ENCODE measurements around the gene AGO1. TPM values are rescaled to one million over a fixed set of nuclear protein-coding genes. Genes with fewer than 3 reads are reported as not detected.

AGO1 gene
- total and polyA plus RNA-seq, 11 donors, result 3.0 to 27.0 (median 20.5) TPM

DNA sequence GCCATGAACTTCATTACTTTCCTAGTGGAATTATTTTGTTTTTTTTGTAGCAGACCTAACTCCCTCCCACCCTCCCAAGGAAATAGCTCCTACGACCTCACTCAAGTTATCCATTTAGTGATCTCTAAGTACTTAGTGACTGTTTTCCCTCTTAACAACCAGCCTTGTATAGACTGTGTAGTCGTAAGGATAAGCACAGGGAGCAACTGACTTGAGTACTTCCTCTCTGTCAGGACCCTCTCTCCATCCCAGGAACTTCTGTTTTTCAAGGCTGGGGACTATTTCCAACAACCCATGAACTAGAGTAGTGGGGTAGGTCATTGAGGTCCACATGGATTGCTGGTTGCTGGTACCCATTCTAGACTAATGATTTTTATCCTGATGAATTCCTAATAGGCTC is 1.9 kb downstream of the AGO1 start:
- H3K27me3 ChIP-seq, result no peaks in the 10 kb centered on the region
- intact Hi-C loops (cut with DNase I), result loop anchor here in 2 of 10 donors (5.0 to 10.0 kb wide), 3 partner anchors 42 to 200 kb away; partner anchors contain the start of genes ADPRS (in 1 of the 2), AGO3 (in 1 of the 2) and TEKT2 (in 1 of the 2)
- no peaks in the 10 kb centered on the region for H3K9me3 ChIP-seq
- peaks cover 0 to 17% (median 9%) of the 10 kb centered on the region in 9 donors for H3K36me3 ChIP-seq
- no peak for TF ChIP-seq POLR2A (IDR thresholded peaks at IDR 0.05)
- TF ChIP-seq, protein P1, sequence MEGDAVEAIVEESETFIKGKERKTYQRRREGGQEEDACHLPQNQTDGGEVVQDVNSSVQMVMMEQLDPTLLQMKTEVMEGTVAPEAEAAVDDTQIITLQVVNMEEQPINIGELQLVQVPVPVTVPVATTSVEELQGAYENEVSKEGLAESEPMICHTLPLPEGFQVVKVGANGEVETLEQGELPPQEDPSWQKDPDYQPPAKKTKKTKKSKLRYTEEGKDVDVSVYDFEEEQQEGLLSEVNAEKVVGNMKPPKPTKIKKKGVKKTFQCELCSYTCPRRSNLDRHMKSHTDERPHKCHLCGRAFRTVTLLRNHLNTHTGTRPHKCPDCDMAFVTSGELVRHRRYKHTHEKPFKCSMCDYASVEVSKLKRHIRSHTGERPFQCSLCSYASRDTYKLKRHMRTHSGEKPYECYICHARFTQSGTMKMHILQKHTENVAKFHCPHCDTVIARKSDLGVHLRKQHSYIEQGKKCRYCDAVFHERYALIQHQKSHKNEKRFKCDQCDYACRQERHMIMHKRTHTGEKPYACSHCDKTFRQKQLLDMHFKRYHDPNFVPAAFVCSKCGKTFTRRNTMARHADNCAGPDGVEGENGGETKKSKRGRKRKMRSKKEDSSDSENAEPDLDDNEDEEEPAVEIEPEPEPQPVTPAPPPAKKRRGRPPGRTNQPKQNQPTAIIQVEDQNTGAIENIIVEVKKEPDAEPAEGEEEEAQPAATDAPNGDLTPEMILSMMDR (IDR thresholded peaks at IDR 0.05), result no peak
- no peak for DNase-seq
- H3K27ac ChIP-seq, result no peak overlapping the region
- H3K4me3 ChIP-seq, result no peak overlapping the region
- no peak for ATAC-seq
- 54 to 64% (median 59%) methylated on average over 2 of the region's 2 CpGs for WGBS, 4 donors
- H3K4me1 ChIP-seq, result peaks cover 0 to 48% (median 20%) of the 10 kb centered on the region in 12 donors

DNA sequence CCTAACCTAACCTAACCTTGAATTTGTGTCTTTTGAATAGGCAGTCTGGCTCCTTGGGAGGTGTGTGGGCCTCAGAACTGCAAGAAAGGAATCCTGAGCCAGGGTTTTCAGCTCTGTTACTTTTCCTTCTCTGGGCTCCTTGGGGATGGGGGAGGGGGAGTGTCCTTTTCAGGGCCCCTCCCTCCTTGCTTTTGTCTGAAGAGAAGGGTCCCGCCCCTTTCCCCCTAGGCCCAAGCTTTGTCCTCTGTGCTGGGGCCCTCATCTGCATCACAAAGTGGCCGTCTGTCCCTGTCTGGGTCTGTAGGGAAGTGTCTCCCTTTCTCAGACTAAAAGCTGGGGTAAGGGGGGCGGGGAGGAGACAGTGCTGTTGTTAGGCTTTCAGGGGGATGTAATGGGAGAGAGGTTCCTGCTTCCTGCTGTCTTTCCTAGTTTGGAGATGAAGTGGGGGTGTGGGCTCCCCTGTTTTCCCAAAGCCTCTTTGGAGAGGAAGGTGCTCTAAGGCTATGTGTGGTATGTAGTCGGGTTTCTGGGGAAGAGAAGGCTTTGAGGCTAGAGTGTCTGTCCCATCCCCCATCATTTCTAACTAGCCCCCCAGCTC is 3.1 kb downstream of the AGO1 start:
- 43 to 70% (median 65%) methylated on average over 4 of the region's 4 CpGs for WGBS, 4 donors
- Histone ChIP-seq H3K9me3 (no peaks in the 10 kb centered on the region), H3K4me1 (peaks cover 0 to 48% (median 20%) of the 10 kb centered on the region in 12 donors), H3K36me3 (peaks cover 0 to 29% (median 20%) of the 10 kb centered on the region in 9 donors), H3K27me3 (no peaks in the 10 kb centered on the region), H3K27ac (no peak overlapping the region), H3K4me3 (no peak overlapping the region)
- intact Hi-C loops (cut with DNase I), result loop anchor here in 2 of 10 donors (5.0 to 10.0 kb wide), 2 partner anchors 41 to 199 kb away; partner anchors contain the start of genes ADPRS (in 1 of the 2) and TEKT2 (in 1 of the 2)
- TF ChIP-seq, protein P1 (IDR thresholded peaks at IDR 0.05), result no peak
- TF ChIP-seq POLR2A (IDR thresholded peaks at IDR 0.05), result no peak
- no peak for ATAC-seq
- no peak for DNase-seq

DNA sequence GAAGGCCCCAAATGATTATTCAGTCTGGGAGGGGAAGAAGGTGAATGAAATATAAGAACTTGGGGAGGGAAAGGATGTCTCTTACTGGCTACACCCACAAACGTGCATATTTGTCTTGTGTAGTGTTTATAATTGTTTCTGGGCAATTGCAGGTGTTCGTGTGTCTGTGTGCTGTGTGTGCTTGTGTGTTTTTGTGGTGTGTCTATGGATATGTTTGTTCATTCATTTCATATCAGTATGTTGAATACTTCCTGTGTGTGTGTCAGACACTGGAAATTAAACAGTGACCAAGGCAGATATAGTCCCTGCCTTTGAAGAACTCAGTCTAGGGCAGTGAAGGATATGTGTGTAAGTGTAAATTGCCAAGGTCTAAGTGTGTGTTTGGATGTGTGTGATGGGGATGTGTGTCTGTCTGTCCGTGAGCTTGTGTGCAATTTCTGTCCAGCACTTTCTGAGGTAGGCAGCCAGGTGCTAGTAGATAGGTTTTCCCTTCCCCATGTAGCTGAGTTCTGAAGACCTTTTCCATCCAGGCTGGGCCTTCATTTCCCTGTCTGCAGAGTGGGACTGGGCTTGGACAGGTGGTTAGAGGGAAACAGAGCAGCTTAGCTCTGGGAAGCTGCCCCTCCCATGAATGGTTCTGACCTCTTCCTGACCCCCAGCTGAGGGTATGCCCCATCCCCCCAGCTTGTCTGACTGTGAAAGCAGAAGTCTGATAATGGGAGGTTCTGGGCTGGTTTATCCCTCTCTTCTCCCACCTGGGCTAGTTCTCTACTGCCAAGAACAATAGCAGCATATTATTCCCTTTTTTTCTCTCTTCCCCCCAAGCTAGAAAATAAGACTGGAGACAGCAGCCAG is 3.8 kb downstream of the AGO1 start:
- no peak overlapping the region for H3K27ac ChIP-seq
- intact Hi-C loops (cut with DNase I), result loop anchor here in 2 of 10 donors (5.0 to 10.0 kb wide), 2 partner anchors 40 to 198 kb away; partner anchors contain the start of genes ADPRS (in 1 of the 2) and TEKT2 (in 1 of the 2)
- H3K4me1 ChIP-seq, result peaks cover 0 to 48% (median 20%) of the 10 kb centered on the region in 12 donors
- DNase-seq (no peak), ATAC-seq (no peak)
- no peak overlapping the region for H3K4me3 ChIP-seq
- WGBS, 4 donors, result 46 to 52% (median 47%) methylated on average over 3 of the region's 3 CpGs
- H3K9me3 ChIP-seq, result no peaks in the 10 kb centered on the region
- H3K36me3 ChIP-seq, result peaks cover 0 to 36% (median 27%) of the 10 kb centered on the region in 9 donors
- TF ChIP-seq, protein P1 (IDR thresholded peaks at IDR 0.05), result no peak
- TF ChIP-seq POLR2A (IDR thresholded peaks at IDR 0.05), result no peak
- no peaks in the 10 kb centered on the region for H3K27me3 ChIP-seq

GRCh38 chr1:35887508-35887907 is 4.5 kb downstream of the AGO1 start:
- Histone ChIP-seq H3K36me3 (peaks cover 0 to 43% (median 34%) of the 10 kb centered on the region in 9 donors), H3K27ac (no peak overlapping the region), H3K4me1 (peaks cover 0 to 47% (median 18%) of the 10 kb centered on the region in 12 donors), H3K9me3 (no peaks in the 10 kb centered on the region), H3K27me3 (no peaks in the 10 kb centered on the region), H3K4me3 (no peak overlapping the region)
- TF ChIP-seq, protein P1 (IDR thresholded peaks at IDR 0.05), result no peak
- TF ChIP-seq POLR2A (IDR thresholded peaks at IDR 0.05), result no peak
- intact Hi-C loops (cut with DNase I), result loop anchor here in 2 of 10 donors (5.0 to 10.0 kb wide), 2 partner anchors 40 to 197 kb away; partner anchors contain the start of genes ADPRS (in 1 of the 2) and TEKT2 (in 1 of the 2)
- DNase-seq (no peak), ATAC-seq (no peak)
- WGBS, 4 donors, result 77 to 82% (median 80%) methylated on average over 2 of the region's 2 CpGs

All from heart left ventricle (tissue), 16 donors.